Measurements from ENCODE around the gene FAM124B. TPM values are rescaled to one million over a fixed set of nuclear protein-coding genes. Genes with fewer than 3 reads are reported as not detected.

The FAM124B gene
- total and polyA plus RNA-seq, 2 experiments from 2014 or later, result 0.17 TPM; not detected in 1

DNA sequence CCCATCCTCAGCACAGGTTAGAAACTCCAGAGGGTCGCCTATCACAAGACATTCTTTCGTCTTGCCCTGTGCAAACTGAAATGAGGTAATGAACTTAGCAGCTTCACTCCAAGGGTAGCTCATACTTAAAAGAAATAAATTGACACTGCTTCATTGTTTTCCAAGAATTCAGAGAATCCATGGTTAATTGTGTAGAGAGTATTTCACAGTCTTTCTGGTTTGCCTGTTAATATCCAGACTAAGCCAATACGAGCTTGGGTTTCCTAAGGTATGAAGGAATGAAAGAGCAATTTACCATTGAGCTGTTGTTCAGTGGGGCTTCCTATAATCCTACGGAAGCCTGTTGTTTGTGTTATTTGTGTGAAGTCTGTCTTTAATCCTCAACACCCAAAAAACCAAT is 58.7 kb downstream of the FAM124B start:
- Histone ChIP-seq H3K9me3 (ENCODE audit: low read depth) (no peaks in the 10 kb centered on the region), H4K20me1 (ENCODE audit: insufficient read depth, poor library complexity, severe bottlenecking) (no peaks in the 10 kb centered on the region), H3K36me3 (replicated peaks; ENCODE audit: insufficient read depth, low read depth) (no peaks in the 10 kb centered on the region), H3K79me2 (no peaks in the 10 kb centered on the region), H3K4me3 (no peak overlapping the region), H3K27me3 (no peaks in the 10 kb centered on the region), H2AFZ (no peak overlapping the region), H3K27ac (no peak overlapping the region), H3K4me1 (ENCODE audit: insufficient read depth) (no peaks in the 10 kb centered on the region), H3K9me2 (replicated peaks; ENCODE audit: insufficient read depth) (no peaks in the 10 kb centered on the region), H3K4me2 (no peak overlapping the region)
- 59% methylated on average over 4 of the region's 4 CpGs for WGBS (ENCODE audit: low lambda C conversion rate, missing lambda C conversion rate)
- no peak for TF ChIP-seq EZH2 (IDR thresholded peaks at IDR 0.05; ENCODE audit: borderline replicate concordance)
- TF ChIP-seq, protein P1, sequence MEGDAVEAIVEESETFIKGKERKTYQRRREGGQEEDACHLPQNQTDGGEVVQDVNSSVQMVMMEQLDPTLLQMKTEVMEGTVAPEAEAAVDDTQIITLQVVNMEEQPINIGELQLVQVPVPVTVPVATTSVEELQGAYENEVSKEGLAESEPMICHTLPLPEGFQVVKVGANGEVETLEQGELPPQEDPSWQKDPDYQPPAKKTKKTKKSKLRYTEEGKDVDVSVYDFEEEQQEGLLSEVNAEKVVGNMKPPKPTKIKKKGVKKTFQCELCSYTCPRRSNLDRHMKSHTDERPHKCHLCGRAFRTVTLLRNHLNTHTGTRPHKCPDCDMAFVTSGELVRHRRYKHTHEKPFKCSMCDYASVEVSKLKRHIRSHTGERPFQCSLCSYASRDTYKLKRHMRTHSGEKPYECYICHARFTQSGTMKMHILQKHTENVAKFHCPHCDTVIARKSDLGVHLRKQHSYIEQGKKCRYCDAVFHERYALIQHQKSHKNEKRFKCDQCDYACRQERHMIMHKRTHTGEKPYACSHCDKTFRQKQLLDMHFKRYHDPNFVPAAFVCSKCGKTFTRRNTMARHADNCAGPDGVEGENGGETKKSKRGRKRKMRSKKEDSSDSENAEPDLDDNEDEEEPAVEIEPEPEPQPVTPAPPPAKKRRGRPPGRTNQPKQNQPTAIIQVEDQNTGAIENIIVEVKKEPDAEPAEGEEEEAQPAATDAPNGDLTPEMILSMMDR (IDR thresholded peaks at IDR 0.05; ENCODE audit: poor library complexity), result no peak
- no peak for TF ChIP-seq EZH2phosphoT487 (IDR thresholded peaks at IDR 0.05; ENCODE audit: low read depth, severe bottlenecking, unreplicated experiment)
- no peak for DNase-seq (ENCODE audit: low spot score)

DNA sequence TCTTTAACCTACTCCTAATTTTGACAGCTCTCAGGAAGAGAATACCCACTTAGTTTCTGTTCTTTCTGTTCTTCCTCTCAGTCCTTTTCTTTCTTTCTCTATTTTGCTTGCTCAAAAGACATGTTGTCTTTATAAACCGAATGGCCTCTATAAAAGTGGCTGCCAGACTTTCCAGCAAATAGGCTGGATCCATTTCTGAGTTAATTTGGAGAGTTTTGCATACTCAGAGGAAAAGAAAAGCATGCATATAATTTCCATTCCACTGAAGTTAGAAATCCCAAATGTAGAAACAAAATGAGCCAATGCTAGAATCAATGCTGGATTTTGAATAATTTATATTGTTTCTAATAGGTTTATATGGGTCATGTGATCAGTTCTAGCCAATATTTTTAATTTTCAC is 65.9 kb downstream of the FAM124B start:
- 72% methylated on average over 1 of the region's 1 CpG for WGBS (ENCODE audit: low lambda C conversion rate, missing lambda C conversion rate)
- Histone ChIP-seq H3K4me2 (no peak overlapping the region), H3K4me1 (ENCODE audit: insufficient read depth) (no peaks in the 10 kb centered on the region), H3K27me3 (no peaks in the 10 kb centered on the region), H3K36me3 (replicated peaks; ENCODE audit: insufficient read depth, low read depth) (no peaks in the 10 kb centered on the region), H3K9me3 (ENCODE audit: low read depth) (no peaks in the 10 kb centered on the region), H3K4me3 (no peak overlapping the region), H3K27ac (no peak overlapping the region), H3K79me2 (no peaks in the 10 kb centered on the region), H2AFZ (no peak overlapping the region), H4K20me1 (ENCODE audit: insufficient read depth, poor library complexity, severe bottlenecking) (no peaks in the 10 kb centered on the region), H3K9me2 (replicated peaks; ENCODE audit: insufficient read depth) (no peaks in the 10 kb centered on the region)
- no peak for DNase-seq (ENCODE audit: low spot score)
- TF ChIP-seq EZH2 (IDR thresholded peaks at IDR 0.05; ENCODE audit: borderline replicate concordance) (no peak), EZH2phosphoT487 (IDR thresholded peaks at IDR 0.05; ENCODE audit: low read depth, severe bottlenecking, unreplicated experiment) (no peak)
- TF ChIP-seq, protein P1 (IDR thresholded peaks at IDR 0.05; ENCODE audit: poor library complexity), result no peak

DNA sequence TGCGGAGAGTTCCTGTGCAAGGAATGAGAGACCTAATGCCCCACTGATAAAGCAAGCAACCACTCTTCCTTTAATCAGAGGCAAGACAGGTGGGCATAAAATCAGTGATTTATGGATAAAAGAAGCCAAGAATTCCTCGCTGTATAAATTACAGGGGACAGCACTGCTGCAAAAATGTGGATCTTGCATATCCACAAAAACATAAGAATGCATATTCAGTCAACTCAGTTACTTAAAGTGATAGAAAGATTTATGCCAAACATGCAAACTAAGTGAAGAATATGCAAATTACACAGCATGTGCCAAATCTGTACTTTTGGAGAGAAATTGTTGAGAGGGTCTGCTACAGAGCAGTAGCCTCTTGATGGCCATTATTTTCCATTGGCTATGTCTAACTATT is 67.2 kb downstream of the FAM124B start:
- Histone ChIP-seq H2AFZ (no peak overlapping the region), H3K9me3 (ENCODE audit: low read depth) (no peaks in the 10 kb centered on the region), H3K36me3 (replicated peaks; ENCODE audit: insufficient read depth, low read depth) (no peaks in the 10 kb centered on the region), H3K79me2 (no peaks in the 10 kb centered on the region), H3K4me3 (no peak overlapping the region), H3K9me2 (replicated peaks; ENCODE audit: insufficient read depth) (no peaks in the 10 kb centered on the region), H4K20me1 (ENCODE audit: insufficient read depth, poor library complexity, severe bottlenecking) (no peaks in the 10 kb centered on the region), H3K4me1 (ENCODE audit: insufficient read depth) (no peaks in the 10 kb centered on the region), H3K4me2 (no peak overlapping the region), H3K27me3 (no peaks in the 10 kb centered on the region), H3K27ac (no peak overlapping the region)
- no peak for DNase-seq (ENCODE audit: low spot score)
- 69% methylated on average over 2 of the region's 2 CpGs for WGBS (ENCODE audit: low lambda C conversion rate, missing lambda C conversion rate)
- TF ChIP-seq, protein P1 (IDR thresholded peaks at IDR 0.05; ENCODE audit: poor library complexity), result no peak
- TF ChIP-seq EZH2 (IDR thresholded peaks at IDR 0.05; ENCODE audit: borderline replicate concordance) (no peak), EZH2phosphoT487 (IDR thresholded peaks at IDR 0.05; ENCODE audit: low read depth, severe bottlenecking, unreplicated experiment) (no peak)
